GM19324 (cell line): ENCODE data around the gene PCDHGB3.
"Not testable (repeated sequence)": the region's sequence is repeated elsewhere in the genome, so short reads cannot be mapped to it uniquely, and the experiment has no call there.

ENCODE experiments used
- ATAC-seq: cut with Tn5 transposase; IDR thresholded peaks from one replicate; pipeline ENCODE4 v1.9.1; 2021; ENCODE audit warnings: mild to moderate bottlenecking, moderate library complexity; ENCODE audit not compliant: unreplicated experiment, low FRiP score

The PCDHGB3 gene

GRCh38 chr5:141389153-141390042, 19.4 kb downstream of the PCDHGB3 start:
- ATAC-seq: no peak

- ATAC-seq: no peak
These were observed 22.6 kb downstream of the PCDHGB3 start, which contains the start of gene PCDHGA8 for GRCh38 chr5:141392429-141393198. PCDHGA8 (plus strand) TSS chr5:141392633; CDS start chr5:141392814, 181 bp downstream.

GRCh38 chr5:141393267-141393666, 23.2 kb downstream of the PCDHGB3 start:
- ATAC-seq: no peak

GRCh38 chr5:141394401-141395187, 24.6 kb downstream of the PCDHGB3 start:
- ATAC-seq: not testable (repeated sequence)

GRCh38 chr5:141397756-141398551, 27.9 kb downstream of the PCDHGB3 start, which contains the start of gene PCDHGB5:
PCDHGB5 (plus strand) TSS chr5:141397947; CDS start chr5:141398128, 181 bp downstream.
- ATAC-seq: not testable (repeated sequence)

- no peak for ATAC-seq
These were observed 28.6 kb downstream of the PCDHGB3 start for GRCh38 chr5:141398608-141399007.

GRCh38 chr5:141399555-141400258, 29.7 kb downstream of the PCDHGB3 start:
- ATAC-seq: no peak

- no peak for ATAC-seq
These were observed 32.7 kb downstream of the PCDHGB3 start, which contains the start of gene PCDHGA9 for GRCh38 chr5:141402553-141403243. PCDHGA9 (plus strand) TSS chr5:141402778; CDS start chr5:141402953, 175 bp downstream.

GRCh38 chr5:141403387-141403786, 33.3 kb downstream of the PCDHGB3 start:
- no peak for ATAC-seq

- ATAC-seq: not testable (repeated sequence)
These were observed 37.9 kb downstream of the PCDHGB3 start, which contains the start of gene PCDHGB6 for GRCh38 chr5:141407790-141408505. PCDHGB6 (plus strand) TSS chr5:141408021; CDS start chr5:141408203, 182 bp downstream.

- no peak for ATAC-seq
These were observed 39.7 kb downstream of the PCDHGB3 start for GRCh38 chr5:141409598-141410306.

GRCh38 chr5:141411575-141411974, 41.5 kb downstream of the PCDHGB3 start:
- ATAC-seq: no peak

- peak; percentile 64 for ATAC-seq
These were observed 43.0 kb downstream of the PCDHGB3 start, which contains the start of gene PCDHGA10 for GRCh38 chr5:141412854-141413539. PCDHGA10 (plus strand) TSS chr5:141412987; CDS start chr5:141413176, 189 bp downstream.

- ATAC-seq: no peak
These were observed 43.6 kb downstream of the PCDHGB3 start for GRCh38 chr5:141413540-141414069.

- not testable (repeated sequence) for ATAC-seq
These were observed 44.7 kb downstream of the PCDHGB3 start for GRCh38 chr5:141414548-141415274.
